H1 (cell line): Measurements from ENCODE around the gene DFFA.
"Not testable (repeated sequence)": the region's sequence is repeated elsewhere in the genome, so short reads cannot be mapped to it uniquely, and the experiment has no call there.

Source experiments
- BRCA1 ChIP-seq: IDR thresholded peaks from 2 replicates; pipeline ENCODE4 v1.6.1; 2012; ENCODE audit warnings: low read depth, low read length, improper control_type of control experiment
- CBX5 ChIP-seq: fragments of 300-800, 300-1000 bp; sonication (generic); IDR thresholded peaks from 2 replicates; pipeline ENCODE4 v1.7.1; 2016; ENCODE audit warnings: antibody characterized with exemption, low read length, low read depth
- CREB1 ChIP-seq: IDR thresholded peaks from 2 replicates; pipeline ENCODE4 v1.6.1; 2012; ENCODE audit warnings: inconsistent platforms
- EZH2 ChIP-seq: fragments of 200-600 bp; sonication (generic); IDR thresholded peaks from 2 replicates; pipeline ENCODE4 v1.7.1; 2012; ENCODE audit warnings: low read depth, mild to moderate bottlenecking, moderate library complexity, low read length, inconsistent platforms; ENCODE audit not compliant: severe bottlenecking
- JUND ChIP-seq: IDR thresholded peaks from 2 replicates; pipeline ENCODE4 v1.6.1; 2011; ENCODE audit warnings: mild to moderate bottlenecking, improper control_type of control experiment, low read length
- KDM4A ChIP-seq: IDR thresholded peaks from one replicate; pipeline ENCODE4 v1.7.1; 2012; ENCODE audit warnings: low read depth, mild to moderate bottlenecking, moderate library complexity, low read length, inconsistent platforms; ENCODE audit not compliant: severe bottlenecking
- POLR2A ChIP-seq, 2 experiments: IDR thresholded peaks; 1 replicate in 1 of 2; 2 replicates in 1 of 2; pipeline ENCODE4 v1.6.1; 2011; ENCODE audit warnings: low read depth in 2 of 2, low read length in 2 of 2, mild to moderate bottlenecking in 2 of 2; ENCODE audit errors: control extremely low read depth in 1 of 2
- RAD21 ChIP-seq, 2 experiments: IDR thresholded peaks in 1 of 2; conservative IDR thresholded peaks in 1 of 2; 2 replicates each; pipeline ENCODE4 v1.6.1; 2011; ENCODE audit warnings: low read depth in 2 of 2, low read length in 2 of 2, improper control_type of control experiment in 1 of 2, inconsistent platforms in 1 of 2, mild to moderate bottlenecking in 1 of 2, moderate library complexity in 1 of 2
- RFX5 ChIP-seq: IDR thresholded peaks from 2 replicates; pipeline ENCODE4 v1.6.1; 2011; ENCODE audit warnings: low read depth, low read length, improper control_type of control experiment, borderline replicate concordance
- SP1 ChIP-seq: IDR thresholded peaks from 2 replicates; pipeline ENCODE4 v1.6.1; 2011; ENCODE audit warnings: low read depth, low read length
- TCF12 ChIP-seq: IDR thresholded peaks from 2 replicates; pipeline ENCODE4 v1.6.1; 2011; ENCODE audit warnings: low read depth, mild to moderate bottlenecking, low read length
- YY1 ChIP-seq: IDR thresholded peaks from 2 replicates; pipeline ENCODE4 v1.6.1; 2011; ENCODE audit warnings: low read depth, mild to moderate bottlenecking, low read length
- ZNF274 ChIP-seq: IDR thresholded peaks from 2 replicates; pipeline ENCODE4 v1.7.0; 2012; ENCODE audit warnings: low read length, borderline replicate concordance; ENCODE audit errors: extremely low read depth
- TF ChIP-seq, protein P1 (sequence below), 3 experiments: IDR thresholded peaks; 1 replicate in 2 of 3; 2 replicates in 1 of 3; pipeline versions ENCODE4 v1.5.1 to v1.6.1; 2011; ENCODE audit warnings: low read length in 3 of 3, mild to moderate bottlenecking in 3 of 3, inconsistent platforms in 2 of 3, low read depth in 1 of 3, moderate library complexity in 1 of 3; ENCODE audit not compliant: insufficient read depth in 1 of 3; ENCODE audit errors: control extremely low read depth in 1 of 3

DNA sequence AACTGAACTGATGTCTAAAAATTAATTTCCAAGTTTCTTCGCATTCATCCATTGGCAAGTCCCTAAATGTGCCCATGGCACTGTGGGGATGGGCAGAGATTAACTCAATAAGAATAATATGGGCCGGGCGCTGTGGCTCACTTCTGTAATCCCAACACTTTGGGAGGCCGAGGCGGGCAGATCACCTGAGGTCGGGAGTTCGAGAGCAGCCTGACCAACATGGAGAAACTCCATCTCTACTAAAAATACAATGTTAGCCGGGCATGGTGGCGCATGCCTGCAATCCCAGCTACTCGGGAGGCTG, 1.9 kb upstream of the DFFA start:
- TF ChIP-seq, protein P1, sequence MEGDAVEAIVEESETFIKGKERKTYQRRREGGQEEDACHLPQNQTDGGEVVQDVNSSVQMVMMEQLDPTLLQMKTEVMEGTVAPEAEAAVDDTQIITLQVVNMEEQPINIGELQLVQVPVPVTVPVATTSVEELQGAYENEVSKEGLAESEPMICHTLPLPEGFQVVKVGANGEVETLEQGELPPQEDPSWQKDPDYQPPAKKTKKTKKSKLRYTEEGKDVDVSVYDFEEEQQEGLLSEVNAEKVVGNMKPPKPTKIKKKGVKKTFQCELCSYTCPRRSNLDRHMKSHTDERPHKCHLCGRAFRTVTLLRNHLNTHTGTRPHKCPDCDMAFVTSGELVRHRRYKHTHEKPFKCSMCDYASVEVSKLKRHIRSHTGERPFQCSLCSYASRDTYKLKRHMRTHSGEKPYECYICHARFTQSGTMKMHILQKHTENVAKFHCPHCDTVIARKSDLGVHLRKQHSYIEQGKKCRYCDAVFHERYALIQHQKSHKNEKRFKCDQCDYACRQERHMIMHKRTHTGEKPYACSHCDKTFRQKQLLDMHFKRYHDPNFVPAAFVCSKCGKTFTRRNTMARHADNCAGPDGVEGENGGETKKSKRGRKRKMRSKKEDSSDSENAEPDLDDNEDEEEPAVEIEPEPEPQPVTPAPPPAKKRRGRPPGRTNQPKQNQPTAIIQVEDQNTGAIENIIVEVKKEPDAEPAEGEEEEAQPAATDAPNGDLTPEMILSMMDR (IDR thresholded peaks at IDR 0.05; ENCODE audit: control extremely low read depth in 1 of 3, insufficient read depth in 1 of 3, low read depth in 1 of 3, low read length in 3 of 3): not testable (repeated sequence)
- not testable (repeated sequence) for TF ChIP-seq ZNF274; CREB1; BRCA1; POLR2A (IDR thresholded peaks at IDR 0.05; ENCODE audit: control extremely low read depth in 1 of 2, low read depth in 2 of 2, low read length in 2 of 2); RAD21 (IDR thresholded peaks at IDR 0.05 in 1 of 2, conservative IDR thresholded peaks at IDR 0.05 in 1 of 2; ENCODE audit: low read depth in 2 of 2, low read length in 2 of 2); EZH2; CBX5; JUND; YY1; SP1; RFX5; TCF12; KDM4A
